ENCODE data around the gene MSX2.

MSX2 gene

DNA sequence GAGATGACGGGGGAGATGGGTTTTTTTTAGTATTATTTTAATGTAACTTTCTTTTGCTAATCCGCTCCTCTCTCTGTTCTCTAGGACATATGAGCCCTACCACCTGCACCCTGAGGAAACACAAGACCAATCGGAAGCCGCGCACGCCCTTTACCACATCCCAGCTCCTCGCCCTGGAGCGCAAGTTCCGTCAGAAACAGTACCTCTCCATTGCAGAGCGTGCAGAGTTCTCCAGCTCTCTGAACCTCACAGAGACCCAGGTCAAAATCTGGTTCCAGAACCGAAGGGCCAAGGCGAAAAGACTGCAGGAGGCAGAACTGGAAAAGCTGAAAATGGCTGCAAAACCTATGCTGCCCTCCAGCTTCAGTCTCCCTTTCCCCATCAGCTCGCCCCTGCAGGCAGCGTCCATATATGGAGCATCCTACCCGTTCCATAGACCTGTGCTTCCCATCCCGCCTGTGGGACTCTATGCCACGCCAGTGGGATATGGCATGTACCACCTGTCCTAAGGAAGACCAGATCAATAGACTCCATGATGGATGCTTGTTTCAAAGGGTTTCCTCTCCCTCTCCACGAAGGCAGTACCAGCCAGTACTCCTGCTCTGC lies 4.8 kb downstream of the MSX2 start:
- Mint-ChIP-seq H3K27ac (no peak overlapping the region), H3K4me1 (peaks cover 84% of the 10 kb centered on the region), H3K27me3 (ENCODE audit: low read depth, poor library complexity) (peaks cover 89% of the 10 kb centered on the region), H3K9me3 (no peaks in the 10 kb centered on the region), H3K4me3 (peak overlapping the region; percentile 87), H3K36me3 (ENCODE audit: low read depth) (peaks cover 23% of the 10 kb centered on the region)
- no peak for TF ChIP-seq CTCF (IDR thresholded peaks at IDR 0.05)
- no peak for DNase-seq

DNA sequence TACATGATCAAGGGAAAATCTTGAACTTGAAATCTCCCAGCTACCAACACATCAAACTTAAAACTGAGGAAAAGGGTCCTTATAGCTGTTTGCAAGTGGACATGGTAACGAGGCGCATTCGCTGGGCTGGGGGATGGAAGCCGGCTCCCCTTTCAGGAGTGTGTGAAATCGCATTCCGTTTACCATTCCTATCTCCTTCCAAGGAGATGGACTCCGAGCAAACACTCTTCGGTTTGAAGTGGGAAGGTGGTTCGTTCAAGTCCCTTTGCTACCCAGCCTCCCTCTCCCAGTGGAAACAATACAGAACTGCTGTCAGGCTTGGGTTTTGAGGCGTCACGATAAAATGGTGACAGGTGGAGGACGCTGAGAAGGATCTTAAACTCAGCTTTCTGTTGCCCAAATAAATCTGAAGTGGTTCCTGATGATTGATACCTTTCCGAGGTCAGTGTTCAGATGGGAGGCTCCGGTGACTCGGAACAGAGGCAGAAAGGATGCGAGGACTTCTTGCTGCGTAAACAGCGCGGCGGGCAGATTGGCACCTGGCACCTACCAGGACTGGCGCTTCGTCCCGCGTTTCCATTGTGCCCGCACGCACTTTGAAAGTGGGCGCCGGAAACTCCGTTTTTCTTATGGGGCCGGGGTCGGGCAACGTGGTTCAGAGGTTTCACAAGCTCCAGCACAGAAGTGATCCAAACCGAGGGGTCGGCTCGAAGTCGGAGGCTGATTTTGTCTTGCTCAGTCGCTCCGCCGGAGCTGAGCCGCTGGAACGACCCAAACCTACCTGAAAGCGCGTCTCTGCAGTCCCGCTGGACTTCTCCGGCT lies 7.0 kb downstream of the MSX2 start:
- Mint-ChIP-seq H3K36me3 (ENCODE audit: low read depth) (peaks cover 23% of the 10 kb centered on the region), H3K27me3 (ENCODE audit: low read depth, poor library complexity) (peaks cover 86% of the 10 kb centered on the region), H3K4me1 (peaks cover 96% of the 10 kb centered on the region), H3K9me3 (no peaks in the 10 kb centered on the region), H3K4me3 (peak overlapping the region; percentile 87), H3K27ac (no peak overlapping the region)
- DNase-seq: no peak
- no peak for TF ChIP-seq CTCF (IDR thresholded peaks at IDR 0.05)

- peaks cover 23% of the 10 kb centered on the region for H3K36me3 Mint-ChIP-seq (ENCODE audit: low read depth)
- no peaks in the 10 kb centered on the region for H3K9me3 Mint-ChIP-seq
- peaks cover 82% of the 10 kb centered on the region for H3K27me3 Mint-ChIP-seq (ENCODE audit: low read depth, poor library complexity)
- peak; percentile 62 for DNase-seq
- H3K27ac Mint-ChIP-seq: peak overlapping the region; percentile 50
- H3K4me1 Mint-ChIP-seq: peaks cover 96% of the 10 kb centered on the region
- H3K4me3 Mint-ChIP-seq: peak overlapping the region; percentile 87
- TF ChIP-seq CTCF (IDR thresholded peaks at IDR 0.05): no peak
Measured at GRCh38 chr5:174732036-174733020, 7.9 kb downstream of the MSX2 start.

DNA sequence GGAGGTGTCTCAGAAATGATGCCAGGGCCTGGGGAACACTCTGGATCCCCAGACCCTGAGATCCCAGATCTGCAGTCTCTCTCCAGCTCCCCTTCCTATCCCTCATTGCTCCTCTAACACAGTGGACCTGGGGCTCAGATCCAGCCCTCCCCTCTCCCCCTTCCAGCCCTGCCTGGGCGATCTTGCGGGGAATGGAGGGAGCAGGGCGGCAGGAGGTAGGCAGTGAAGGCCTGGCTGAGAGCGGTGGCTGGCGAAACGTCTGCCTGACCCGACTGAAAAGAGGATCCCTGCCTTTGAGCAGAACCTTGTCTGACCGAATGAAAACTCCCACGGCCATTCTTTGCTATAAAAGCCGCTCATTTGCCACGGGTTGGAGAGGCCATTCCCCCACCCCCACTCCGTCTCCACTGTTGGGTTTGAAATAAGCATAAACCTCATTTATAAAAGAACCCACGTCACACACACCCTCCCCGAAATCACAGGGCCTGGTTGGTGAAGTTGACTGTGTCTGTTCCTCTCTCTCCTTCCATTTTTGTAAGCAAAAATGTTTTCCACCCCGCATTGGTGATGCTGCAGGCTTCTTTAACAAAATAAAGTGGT lies 8.8 kb downstream of the MSX2 start:
- Mint-ChIP-seq H3K9me3 (no peaks in the 10 kb centered on the region), H3K4me3 (peak overlapping the region; percentile 87), H3K27me3 (ENCODE audit: low read depth, poor library complexity) (peaks cover 76% of the 10 kb centered on the region), H3K4me1 (peaks cover 92% of the 10 kb centered on the region), H3K36me3 (ENCODE audit: low read depth) (peaks cover 19% of the 10 kb centered on the region), H3K27ac (peak overlapping the region; percentile 50)
- TF ChIP-seq CTCF (IDR thresholded peaks at IDR 0.05): no peak
- no peak for DNase-seq

DNA sequence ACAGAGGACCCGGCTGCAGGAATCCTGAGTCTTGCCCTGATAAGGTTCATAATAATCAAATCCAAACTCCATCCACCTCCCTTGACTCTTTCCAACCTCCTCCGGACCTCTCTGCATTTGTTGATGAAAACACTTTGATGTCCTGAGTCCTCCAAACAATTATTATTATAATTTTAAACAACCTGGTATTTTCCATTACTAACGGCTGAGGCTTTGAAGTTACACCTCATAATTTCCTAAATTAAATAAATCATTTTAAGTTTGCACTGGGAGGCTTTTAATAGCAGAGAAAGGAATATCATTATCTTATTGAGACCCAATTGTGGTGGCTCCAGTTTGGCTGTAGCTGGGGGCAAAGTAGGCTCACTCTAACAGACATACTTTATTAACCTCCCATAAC lies 9.5 kb downstream of the MSX2 start:
- peak overlapping the region; percentile 87 for H3K4me3 Mint-ChIP-seq
- peaks cover 70% of the 10 kb centered on the region for H3K27me3 Mint-ChIP-seq (ENCODE audit: low read depth, poor library complexity)
- peaks cover 85% of the 10 kb centered on the region for H3K4me1 Mint-ChIP-seq
- no peak for DNase-seq
- H3K27ac Mint-ChIP-seq: peak overlapping the region; percentile 12
- no peak for TF ChIP-seq CTCF (IDR thresholded peaks at IDR 0.05)
- H3K9me3 Mint-ChIP-seq: no peaks in the 10 kb centered on the region
- H3K36me3 Mint-ChIP-seq (ENCODE audit: low read depth): peaks cover 15% of the 10 kb centered on the region

All from nephron progenitor cell (in vitro differentiated cells).